HTR-8/SVneo (cell line): ENCODE measurements around the gene DNAJB8.
A peak's percentile ranks its signal among the peaks of the same experiment; 100 is the strongest.

Experiments
- DNase-seq: peaks from one replicate; pipeline ENCODE4 v3.0.0; 2011; ENCODE audit warnings: low spot score, mixed read lengths; ENCODE audit not compliant: insufficient read length
- FAIRE-seq: peaks from 2 replicates; lab custom pipeline; 2011; peaks lifted over from hg19 to GRCh38; lab: Jason Lieb, UNC

The DNAJB8 gene

GRCh38 chr3:128495435-128495970 lies 28.8 kb upstream of the DNAJB8 start:
- DNase-seq = no peak
- FAIRE-seq = peak; percentile 83

- DNase-seq = no peak
- FAIRE-seq = peak; percentile 76
Observed at GRCh38 chr3:128494367-128494650, 27.6 kb upstream of the DNAJB8 start.

- DNase-seq = no peak
- peak; percentile 26 for FAIRE-seq
Observed at GRCh38 chr3:128493570-128494366, 27.1 kb upstream of the DNAJB8 start.

- no peak for FAIRE-seq
- no peak for DNase-seq
Observed at GRCh38 chr3:128492671-128493569, 26.2 kb upstream of the DNAJB8 start, which contains the start of gene GATA2. TSS of gene GATA2 (minus strand) at chr3:128493201. CDS start at chr3:128487031, 6,170 bp downstream.

GRCh38 chr3:128491941-128492670 lies 25.4 kb upstream of the DNAJB8 start:
- no peak for DNase-seq

GRCh38 chr3:128491691-128491940 lies 24.9 kb upstream of the DNAJB8 start:
- DNase-seq (no peak), FAIRE-seq (no peak)

More at GRCh38 chr3:128491941-128492670, 25.4 kb upstream of the DNAJB8 start:
- FAIRE-seq = no peak

- no peak for DNase-seq
- no peak for FAIRE-seq
Observed at GRCh38 chr3:128490915-128491690, 24.4 kb upstream of the DNAJB8 start.

GRCh38 chr3:128490650-128490914 lies 23.9 kb upstream of the DNAJB8 start:
- DNase-seq (no peak), FAIRE-seq (no peak)

GRCh38 chr3:128489927-128490649 lies 23.4 kb upstream of the DNAJB8 start:
- DNase-seq (no peak), FAIRE-seq (peak; percentile 67)

- no peak for FAIRE-seq
- no peak for DNase-seq
Observed at GRCh38 chr3:128489674-128489926, 22.9 kb upstream of the DNAJB8 start.

GRCh38 chr3:128488991-128489673 lies 22.4 kb upstream of the DNAJB8 start:
- DNase-seq = peak; percentile 76
- FAIRE-seq = no peak

GRCh38 chr3:128488636-128488990 lies 21.9 kb upstream of the DNAJB8 start:
- DNase-seq = no peak
- FAIRE-seq = no peak

GRCh38 chr3:128487813-128488635 lies 21.3 kb upstream of the DNAJB8 start:
- DNase-seq = peak; percentile 93
- FAIRE-seq = peak; percentile 72

GRCh38 chr3:128487538-128487812 lies 20.8 kb upstream of the DNAJB8 start:
- no peak for DNase-seq
- no peak for FAIRE-seq

GRCh38 chr3:128486681-128487537 lies 20.2 kb upstream of the DNAJB8 start:
- DNase-seq = no peak

GRCh38 chr3:128486205-128486628 lies 19.5 kb upstream of the DNAJB8 start:
- DNase-seq = no peak
- FAIRE-seq = no peak

More at GRCh38 chr3:128486681-128487537, 20.2 kb upstream of the DNAJB8 start:
- no peak for FAIRE-seq

GRCh38 chr3:128485282-128486204 lies 18.9 kb upstream of the DNAJB8 start:
- no peak for DNase-seq
- peak; percentile 74 for FAIRE-seq
